PC-9 (cell line): ENCODE results near the gene SCRN2. TPM values are rescaled to one million over a fixed set of nuclear protein-coding genes. Genes with fewer than 3 reads are reported as not detected.

ENCODE experiments used
- BruUV-seq: library from RNA; stranded (reverse); fragments of 400-500 nt; replicated peaks from 2 replicates; lab custom pipeline; 2021; lab: Mats Ljungman, UMichigan
- CTCF ChIA-PET: fragments of 300-600 bp; sonication (Branson Sonifier 250); formaldehyde crosslinking; loops from one replicate; lab custom pipeline; 2022; ENCODE audit warnings: antibody characterized with exemption; lab: Charles Lee
- POLR2A ChIA-PET: fragments of 300-600 bp; sonication (Branson Sonifier 250); formaldehyde crosslinking; loops from one replicate; lab custom pipeline; 2022; ENCODE audit warnings: antibody characterized with exemption; ENCODE audit not compliant: unreplicated experiment; lab: Charles Lee
- DNase-seq, 2 experiments: peaks; one replicate each; pipeline versions ENCODE4 v3.0.0 to v3.0.0-alpha.2; 2015 to 2022; ENCODE audit warnings: mixed read lengths in 1 of 2
- H2AFZ ChIP-seq: fragments of 200-600 bp; sonication (generic); 2 replicates; pipeline ENCODE4 v1.8.1; 2017; ENCODE audit warnings: antibody characterized with exemption
- H3F3A ChIP-seq: fragments of 200-600 bp; sonication (generic); 2 replicates; pipeline ENCODE4 v1.8.1; 2017; ENCODE audit warnings: antibody characterized with exemption, mild to moderate bottlenecking, low read depth; ENCODE audit not compliant: insufficient read depth
- H3K27ac ChIP-seq: fragments of 200-600 bp; sonication (generic); 2 replicates; pipeline ENCODE4 v1.6.1; 2016; ENCODE audit warnings: mixed run types
- H3K27me3 ChIP-seq: fragments of 200-600 bp; sonication (generic); 2 replicates; pipeline ENCODE4 v1.6.1; 2016; ENCODE audit warnings: low read depth, mixed run types; ENCODE audit not compliant: insufficient read depth
- H3K36me3 ChIP-seq: fragments of 200-600 bp; sonication (generic); 2 replicates; pipeline ENCODE4 v1.6.1; 2016; ENCODE audit warnings: low read depth, mixed run types
- H3K4me1 ChIP-seq: fragments of 200-600 bp; sonication (generic); replicated peaks from 2 replicates; pipeline ENCODE4 v1.6.1; 2016; ENCODE audit warnings: mixed run types; ENCODE audit not compliant: insufficient read depth
- H3K4me2 ChIP-seq: fragments of 200-600 bp; sonication (generic); 2 replicates; pipeline ENCODE4 v1.6.1; 2017; ENCODE audit warnings: mixed run types
- H3K4me3 ChIP-seq: fragments of 200-600 bp; sonication (generic); 2 replicates; pipeline ENCODE4 v1.6.1; 2016; ENCODE audit warnings: mixed run types
- H3K79me2 ChIP-seq: fragments of 200-600 bp; sonication (generic); 2 replicates; pipeline ENCODE4 v1.6.1; 2017; ENCODE audit warnings: low read depth, mixed run types
- H3K9me2 ChIP-seq: fragments of 200-600 bp; sonication (generic); 2 replicates; pipeline ENCODE4 v1.8.1; 2017; ENCODE audit warnings: mild to moderate bottlenecking; ENCODE audit not compliant: insufficient read depth
- H3K9me3 ChIP-seq: fragments of 200-600 bp; sonication (generic); 2 replicates; pipeline ENCODE4 v1.8.1; 2016; ENCODE audit warnings: low read depth; ENCODE audit not compliant: insufficient read depth
- H4K20me1 ChIP-seq: fragments of 200-600 bp; sonication (generic); 2 replicates; pipeline ENCODE4 v1.8.1; 2017; ENCODE audit not compliant: insufficient read depth
- EZH2 ChIP-seq: fragments of 200-600 bp; sonication (generic); IDR thresholded peaks from 2 replicates; pipeline ENCODE4 v1.8.0; 2017; ENCODE audit warnings: antibody characterized with exemption, low read depth
- intact Hi-C: fragments of 100-400 bp; cut with micrococcal nuclease; formaldehyde crosslinking; loops from one replicate; pipeline ENCODE4 v1.10.0; 2022; ENCODE audit not compliant: unreplicated experiment
- total RNA-seq: library from RNA; stranded (reverse); gene quantifications from 2 replicates; pipeline ENCODE4 v1.2.3, GENCODE V29; 2021
- TF ChIP-seq, protein P1 (sequence below): fragments of 200-600 bp; sonication (generic); conservative IDR thresholded peaks from 2 replicates; pipeline ENCODE4 v1.6.1; 2017; ENCODE audit warnings: mixed run types, antibody characterized with exemption, mild to moderate bottlenecking, moderate library complexity

Gene SCRN2
- total RNA-seq, 1 experiment from 2014 or later, result 31.7 TPM

DNA sequence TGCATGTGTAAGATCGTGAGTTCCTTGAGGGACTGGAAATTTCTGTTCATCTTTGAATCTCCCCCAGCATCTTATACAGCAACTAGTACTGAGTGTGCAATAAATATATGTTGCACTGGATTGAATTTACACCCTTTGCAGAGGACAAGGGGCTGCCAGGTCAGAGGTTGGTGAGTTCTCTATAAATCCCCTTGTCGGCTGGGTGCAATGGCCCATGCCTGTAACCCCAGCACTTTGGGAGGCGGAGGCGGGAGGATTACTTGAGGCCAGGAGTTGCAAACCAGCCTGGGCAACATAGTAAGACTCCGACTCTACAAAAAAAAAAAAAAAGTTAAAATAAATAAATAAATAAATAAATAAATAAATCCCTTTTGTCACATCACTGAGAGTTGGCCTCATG lies 19.3 kb upstream of the SCRN2 start:
- H3K79me2 ChIP-seq, result no peaks in the 10 kb centered on the region
- DNase-seq, result no peak
- no peak overlapping the region for H2AFZ ChIP-seq
- peaks cover 46% of the 10 kb centered on the region for H3K4me1 ChIP-seq
- no peak overlapping the region for H3K27ac ChIP-seq
- no peak overlapping the region for H3K4me3 ChIP-seq
- peaks cover 29% of the 10 kb centered on the region for H3F3A ChIP-seq
- no TSS peak for BruUV-seq
- TF ChIP-seq, protein P1, sequence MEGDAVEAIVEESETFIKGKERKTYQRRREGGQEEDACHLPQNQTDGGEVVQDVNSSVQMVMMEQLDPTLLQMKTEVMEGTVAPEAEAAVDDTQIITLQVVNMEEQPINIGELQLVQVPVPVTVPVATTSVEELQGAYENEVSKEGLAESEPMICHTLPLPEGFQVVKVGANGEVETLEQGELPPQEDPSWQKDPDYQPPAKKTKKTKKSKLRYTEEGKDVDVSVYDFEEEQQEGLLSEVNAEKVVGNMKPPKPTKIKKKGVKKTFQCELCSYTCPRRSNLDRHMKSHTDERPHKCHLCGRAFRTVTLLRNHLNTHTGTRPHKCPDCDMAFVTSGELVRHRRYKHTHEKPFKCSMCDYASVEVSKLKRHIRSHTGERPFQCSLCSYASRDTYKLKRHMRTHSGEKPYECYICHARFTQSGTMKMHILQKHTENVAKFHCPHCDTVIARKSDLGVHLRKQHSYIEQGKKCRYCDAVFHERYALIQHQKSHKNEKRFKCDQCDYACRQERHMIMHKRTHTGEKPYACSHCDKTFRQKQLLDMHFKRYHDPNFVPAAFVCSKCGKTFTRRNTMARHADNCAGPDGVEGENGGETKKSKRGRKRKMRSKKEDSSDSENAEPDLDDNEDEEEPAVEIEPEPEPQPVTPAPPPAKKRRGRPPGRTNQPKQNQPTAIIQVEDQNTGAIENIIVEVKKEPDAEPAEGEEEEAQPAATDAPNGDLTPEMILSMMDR, result no peak
- TF ChIP-seq EZH2, result no peak
- no peaks in the 10 kb centered on the region for H3K27me3 ChIP-seq
- H3K9me2 ChIP-seq, result no peaks in the 10 kb centered on the region
- H3K9me3 ChIP-seq, result no peaks in the 10 kb centered on the region
- intact Hi-C loops, result no loop called here
- no peaks in the 10 kb centered on the region for H4K20me1 ChIP-seq
- no peaks in the 10 kb centered on the region for H3K36me3 ChIP-seq
- no peak overlapping the region for H3K4me2 ChIP-seq
- ChIA-PET POLR2A (no interaction called here), CTCF (no interaction called here)

DNA sequence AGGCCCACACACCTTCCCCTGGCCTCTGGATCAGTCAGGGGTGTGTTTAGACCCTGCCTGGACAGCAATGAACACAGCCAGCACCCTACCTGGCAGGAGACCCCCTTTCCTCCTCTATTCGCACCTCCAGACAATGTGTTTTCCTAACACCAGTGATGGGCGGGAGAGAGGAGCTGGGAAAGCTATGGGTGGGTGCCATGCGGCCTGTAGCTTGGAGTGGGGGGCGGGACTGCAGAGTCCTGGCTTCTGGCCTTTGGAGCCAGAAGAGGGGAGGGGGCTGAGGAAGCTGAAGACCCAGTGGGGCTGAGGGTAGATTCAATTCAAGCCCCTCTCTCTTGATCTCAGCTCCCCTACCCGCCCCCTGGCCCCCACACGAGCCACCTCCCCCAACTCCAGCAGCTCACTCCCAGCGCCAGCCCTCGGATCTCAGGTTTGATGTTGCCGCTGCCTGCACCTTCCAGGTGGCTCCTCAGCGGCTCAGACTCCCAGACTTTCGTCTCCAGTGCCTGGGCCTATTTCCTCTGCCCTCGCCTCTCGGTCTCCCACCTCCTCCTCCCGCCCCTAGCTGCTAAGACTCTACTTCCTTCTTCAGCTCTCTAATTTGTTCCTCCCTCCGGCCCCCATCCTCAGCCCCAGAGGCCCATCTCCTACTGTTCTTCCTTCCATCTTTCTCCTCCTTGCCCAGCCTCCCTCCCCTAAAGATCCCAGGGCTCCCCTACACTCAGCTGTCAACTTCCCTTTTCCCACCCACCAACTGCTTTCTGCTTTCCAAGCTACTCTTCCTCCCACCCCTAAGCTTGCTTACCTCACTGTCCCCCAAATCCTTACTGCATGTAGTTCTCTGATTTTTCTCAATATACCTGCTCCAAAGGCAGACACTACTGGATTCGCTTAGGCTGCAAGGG lies 16.7 kb upstream of the SCRN2 start:
- no peaks in the 10 kb centered on the region for H3K9me2 ChIP-seq
- no peaks in the 10 kb centered on the region for H4K20me1 ChIP-seq
- H3K27me3 ChIP-seq, result no peaks in the 10 kb centered on the region
- no peak overlapping the region for H3K4me2 ChIP-seq
- no TSS peak for BruUV-seq
- no peak overlapping the region for H2AFZ ChIP-seq
- ChIA-PET POLR2A (no interaction called here), CTCF (no interaction called here)
- peaks cover 23% of the 10 kb centered on the region for H3K4me1 ChIP-seq
- no peak for DNase-seq
- H3K9me3 ChIP-seq, result no peaks in the 10 kb centered on the region
- H3K79me2 ChIP-seq, result no peaks in the 10 kb centered on the region
- intact Hi-C loops, result no loop called here
- H3K27ac ChIP-seq, result no peak overlapping the region
- H3K4me3 ChIP-seq, result no peak overlapping the region
- H3F3A ChIP-seq, result peaks cover 9% of the 10 kb centered on the region
- no peaks in the 10 kb centered on the region for H3K36me3 ChIP-seq
- TF ChIP-seq, protein P1, result no peak
- TF ChIP-seq EZH2, result no peak

DNA sequence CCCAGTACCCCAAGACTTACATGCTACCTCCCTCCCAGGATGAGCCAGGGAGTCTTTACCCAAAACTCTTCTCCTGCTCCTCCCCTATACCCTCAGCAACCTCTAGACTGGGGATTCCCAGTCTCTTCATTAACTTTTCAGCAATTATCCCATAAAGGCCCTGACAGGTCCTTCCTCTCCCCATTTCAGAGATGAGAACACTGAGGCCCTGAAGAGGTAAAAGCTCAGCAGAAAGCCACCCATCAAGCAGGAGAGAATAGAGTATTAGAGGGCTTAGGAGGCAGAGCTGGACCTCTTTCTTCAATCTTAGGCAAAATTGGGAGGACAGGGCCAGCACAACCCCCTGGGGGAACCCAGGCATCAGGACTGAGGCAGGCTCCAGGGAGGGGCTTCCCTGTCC lies 15.8 kb upstream of the SCRN2 start:
- TF ChIP-seq, protein P1, result no peak
- no peak for TF ChIP-seq EZH2
- Histone ChIP-seq H3K9me2 (no peaks in the 10 kb centered on the region), H4K20me1 (no peaks in the 10 kb centered on the region), H3K79me2 (no peaks in the 10 kb centered on the region), H3K36me3 (no peaks in the 10 kb centered on the region), H3K27ac (no peak overlapping the region), H3F3A (no peaks in the 10 kb centered on the region), H3K4me1 (peaks cover 14% of the 10 kb centered on the region), H3K9me3 (no peaks in the 10 kb centered on the region), H3K4me3 (no peak overlapping the region), H2AFZ (no peak overlapping the region), H3K27me3 (no peaks in the 10 kb centered on the region), H3K4me2 (peak overlapping the region; percentile 23; the same call in 1 of the 2 replicates)
- ChIA-PET CTCF (no interaction called here), POLR2A (no interaction called here)
- DNase-seq, result no peak
- intact Hi-C loops, result no loop called here
- BruUV-seq, result no TSS peak
